ENCODE data around the gene RIBC1.
"Not testable (repeated sequence)": the region's sequence is repeated elsewhere in the genome, so short reads cannot be mapped to it uniquely, and the experiment has no call there.

Gene RIBC1

GRCh38 chrX:53422861-53423306 is at the start of gene RIBC1:
TSS of gene RIBC1 (plus strand) at chrX:53422873. CDS start at chrX:53426277, 3,404 bp downstream.
- no peak for DNase-seq (ENCODE audit: low read depth)

GRCh38 chrX:53373307-53373706 is 49.4 kb upstream of the RIBC1 start:
- no peak for DNase-seq (ENCODE audit: low read depth)

DNA sequence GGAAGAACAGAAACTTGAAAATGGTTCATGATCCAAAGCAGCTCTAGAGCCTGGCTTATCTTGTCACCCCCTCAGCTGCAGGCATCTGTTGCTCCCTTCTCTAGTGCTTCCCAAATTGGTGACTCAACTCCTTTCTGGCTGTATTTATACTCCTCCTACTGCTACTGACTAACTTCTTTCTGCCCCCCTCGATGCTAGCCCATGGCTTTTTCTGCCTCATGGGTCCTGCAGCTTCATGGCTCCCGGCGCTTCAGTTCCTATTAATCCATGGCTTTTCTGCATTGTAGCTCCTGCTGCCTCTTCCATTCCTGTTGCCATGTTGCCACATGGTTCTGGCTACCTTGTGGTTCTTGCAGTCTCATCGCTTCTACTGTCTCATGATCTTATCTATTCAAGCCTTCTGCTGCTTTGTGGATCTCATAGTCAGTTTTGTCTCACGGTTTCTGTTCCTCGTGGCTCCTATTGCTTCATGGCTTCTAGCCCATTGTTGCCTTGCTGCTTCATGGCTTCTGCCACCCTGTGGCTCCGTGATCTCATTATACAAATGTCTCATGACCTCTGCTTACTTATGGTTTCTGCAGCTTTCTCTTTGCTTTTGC is 48.4 kb upstream of the RIBC1 start:
- DNase-seq (ENCODE audit: low read depth): no peak

DNA sequence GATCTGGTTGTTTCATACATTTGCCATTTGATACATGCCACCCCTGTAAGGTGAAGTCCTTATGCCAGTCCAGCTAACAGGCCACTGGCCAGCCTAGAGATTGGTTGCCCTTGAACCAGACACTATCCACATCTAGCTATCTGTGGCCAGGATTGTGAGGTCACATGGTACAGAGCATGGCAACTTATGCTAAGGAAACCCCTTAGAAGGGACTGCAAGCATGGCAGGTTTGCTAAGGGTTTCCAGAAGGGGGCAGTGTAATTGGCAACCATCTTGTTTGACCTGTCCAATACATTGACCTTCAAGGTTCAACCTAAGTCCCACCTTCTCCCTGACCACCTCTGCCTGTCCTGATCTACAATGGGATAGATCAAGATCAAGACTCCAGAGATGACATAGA is 47.8 kb upstream of the RIBC1 start:
- DNase-seq (ENCODE audit: low read depth): no peak

- no peak for DNase-seq (ENCODE audit: low read depth)
Observed at GRCh38 chrX:53376888-53377287, 45.8 kb upstream of the RIBC1 start.

DNA sequence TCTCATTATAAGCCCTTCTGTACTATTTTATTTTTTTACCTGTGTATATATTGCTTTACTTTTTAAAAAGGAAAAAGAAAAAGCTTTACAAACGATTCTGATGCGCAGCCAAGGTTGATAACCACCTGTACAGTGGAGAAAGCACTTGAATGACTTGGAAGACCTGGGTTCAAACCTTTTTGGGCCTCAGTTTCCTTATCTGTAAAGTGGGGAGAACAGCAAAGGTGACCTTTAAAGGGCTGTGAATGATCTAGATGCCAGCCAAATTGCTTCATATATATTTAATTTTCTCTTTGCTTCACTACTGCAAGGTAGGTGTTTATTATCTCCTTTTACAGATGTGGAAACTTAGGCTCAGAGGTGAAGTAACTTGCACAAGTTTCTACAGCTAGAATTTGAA is 45.2 kb upstream of the RIBC1 start:
- no peak for DNase-seq (ENCODE audit: low read depth)

DNA sequence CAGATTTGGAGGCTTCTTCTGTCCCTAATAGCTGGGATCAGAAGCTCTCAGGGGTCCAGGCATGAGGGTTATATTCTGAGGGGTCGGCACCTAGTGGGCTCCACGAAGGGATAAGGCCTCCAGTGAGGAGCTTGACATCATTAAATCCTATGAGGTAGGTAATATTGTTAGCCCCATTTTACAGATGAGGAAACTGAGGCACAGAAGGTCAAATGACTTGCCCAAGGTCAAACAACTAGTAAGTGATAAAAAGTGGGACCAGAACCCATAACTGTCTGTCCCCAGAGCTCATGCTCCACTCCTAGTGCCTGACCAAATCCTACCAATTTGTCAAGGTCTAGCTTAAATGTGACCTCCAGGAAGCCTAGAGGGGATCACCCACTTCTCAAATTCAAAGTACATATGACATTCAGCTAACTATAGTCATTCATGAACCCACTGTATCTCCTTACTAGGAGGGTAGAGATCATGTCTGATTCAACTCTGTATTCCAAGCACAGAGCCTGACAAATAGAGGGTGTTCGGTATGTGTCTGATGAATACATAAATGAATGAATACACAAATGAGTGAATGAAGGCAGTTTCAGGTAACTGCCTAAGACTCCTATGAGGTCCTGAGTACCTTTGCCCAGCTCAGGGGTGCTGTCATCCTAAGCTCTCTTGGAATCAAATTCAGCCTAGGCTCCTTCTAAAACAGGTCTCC is 43.5 kb upstream of the RIBC1 start:
- no peak for DNase-seq (ENCODE audit: low read depth)

GRCh38 chrX:53379747-53380146 is 42.9 kb upstream of the RIBC1 start:
- no peak for DNase-seq (ENCODE audit: low read depth)

DNA sequence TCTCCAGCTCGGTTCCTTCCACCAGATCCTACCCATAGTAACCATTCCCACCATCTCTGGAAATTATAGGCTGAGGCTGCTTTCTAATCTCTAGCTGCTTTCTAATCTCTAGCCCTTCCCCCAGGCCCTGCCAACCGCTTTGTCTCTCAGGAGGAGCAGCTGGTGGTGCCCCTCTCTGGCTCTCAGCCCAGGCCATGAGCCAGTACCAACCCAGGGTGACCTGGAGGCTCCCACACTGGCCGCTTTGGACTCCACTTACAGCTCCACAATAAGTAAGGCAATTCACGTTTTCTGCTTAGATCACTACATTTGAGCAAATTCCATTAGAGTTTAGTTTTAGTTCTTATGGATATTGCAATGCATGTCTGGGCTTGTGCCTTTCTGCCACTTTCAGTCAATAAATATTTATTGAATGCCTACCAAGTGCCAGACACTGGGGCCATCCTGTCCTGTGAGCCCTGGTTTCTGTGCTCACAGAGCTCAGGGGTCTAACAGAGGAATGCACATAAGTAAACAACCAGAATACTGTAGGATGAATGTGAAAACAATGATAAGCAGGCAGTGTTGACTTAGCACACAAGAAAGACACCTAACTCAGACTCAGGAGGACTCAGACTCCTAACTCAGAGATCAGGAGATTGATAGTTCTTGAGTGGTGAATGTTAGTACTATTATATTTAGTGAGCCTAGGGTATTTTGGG is 39.1 kb upstream of the RIBC1 start:
- DNase-seq (ENCODE audit: low read depth): no peak

DNA sequence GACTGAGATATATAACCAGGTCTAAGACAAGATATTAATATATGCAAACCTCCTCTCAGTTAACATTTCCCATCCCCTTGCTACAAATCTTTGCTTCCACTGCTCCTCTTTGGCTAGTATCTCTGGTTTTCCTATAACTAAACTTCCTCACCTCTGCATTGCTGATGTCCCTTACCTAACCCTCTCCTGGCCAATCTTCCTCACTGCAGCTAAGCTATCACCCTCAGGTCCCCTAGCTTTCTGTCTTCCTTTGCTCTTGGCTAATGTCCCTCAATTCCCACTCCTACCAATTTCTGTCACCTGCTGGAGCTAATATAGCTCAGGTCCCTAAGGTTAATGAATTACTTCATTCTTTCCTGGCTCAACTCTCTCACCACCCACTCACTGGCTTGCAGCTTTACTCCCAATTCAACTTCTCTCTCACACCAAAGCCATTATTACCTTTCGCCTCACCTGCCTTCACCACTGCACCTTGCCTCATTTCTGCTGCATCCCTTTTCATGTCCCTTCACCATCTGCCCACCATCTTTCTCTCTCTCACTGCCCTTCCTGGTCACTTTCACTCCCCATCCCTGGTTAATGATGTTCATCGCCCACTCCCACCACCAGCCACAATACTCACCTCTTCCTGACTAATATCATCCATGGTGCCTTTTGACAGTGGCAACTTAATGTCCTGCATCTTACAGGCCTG is 26.9 kb upstream of the RIBC1 start:
- no peak for DNase-seq (ENCODE audit: low read depth)

GRCh38 chrX:53398216-53398615 is 24.5 kb upstream of the RIBC1 start:
- DNase-seq (ENCODE audit: low read depth): no peak

DNA sequence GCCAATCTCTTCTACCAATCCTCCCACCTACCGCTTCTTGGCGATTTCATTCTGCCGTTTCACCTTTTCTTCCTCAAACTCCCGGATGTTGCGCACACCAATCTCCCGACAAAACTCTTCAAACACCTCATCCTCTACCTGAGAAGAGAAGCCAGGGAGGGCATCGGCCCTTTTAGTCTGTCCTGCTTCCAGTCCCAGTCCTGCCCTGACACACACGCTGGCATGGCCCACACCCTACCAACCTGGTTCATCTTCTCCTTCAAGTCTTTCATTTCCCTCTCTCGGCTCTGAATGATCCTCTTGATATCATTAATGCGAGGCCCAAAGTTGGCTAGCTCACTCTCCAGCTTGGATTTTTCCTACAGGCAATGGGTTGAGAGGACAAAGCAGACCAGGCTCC is 19.1 kb upstream of the RIBC1 start:
- DNase-seq (ENCODE audit: low read depth): no peak

DNA sequence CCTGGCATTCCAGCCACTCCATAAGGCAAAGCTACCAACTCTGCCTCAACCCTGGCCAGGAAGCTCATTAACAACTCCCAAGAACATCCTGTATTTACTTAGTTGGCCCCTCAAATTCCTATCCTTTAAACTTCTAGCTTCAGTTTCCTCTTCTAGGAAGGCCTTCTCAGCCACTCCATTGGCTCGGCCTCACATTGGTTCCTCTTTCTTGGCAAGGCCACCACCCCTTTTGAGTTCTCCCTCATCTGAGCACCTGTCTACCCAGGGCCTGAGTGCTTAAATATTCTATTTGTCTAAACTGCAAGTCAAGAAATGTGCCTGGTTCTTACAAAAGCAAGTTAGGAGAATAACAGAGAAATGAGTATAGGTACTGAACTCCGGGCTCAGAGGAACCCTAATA is 10.2 kb upstream of the RIBC1 start:
- DNase-seq (ENCODE audit: low read depth): no peak

- not testable (repeated sequence) for DNase-seq (ENCODE audit: low read depth)
Observed at GRCh38 chrX:53420351-53420750, 2.3 kb upstream of the RIBC1 start.

- DNase-seq (ENCODE audit: low read depth): no peak
Observed at GRCh38 chrX:53421125-53421524, 1.5 kb upstream of the RIBC1 start.

GRCh38 chrX:53421772-53422085 is 944 bp upstream of the RIBC1 start:
- no peak for DNase-seq (ENCODE audit: low read depth)

GRCh38 chrX:53422086-53422860 is 400 bp upstream of the RIBC1 start, which contains the start of gene SMC1A:
TSS of gene SMC1A (minus strand) at chrX:53422654. CDS start at chrX:53422600, 54 bp downstream.
- DNase-seq (ENCODE audit: low read depth): peak; percentile 96

- DNase-seq (ENCODE audit: low read depth): no peak
Observed at GRCh38 chrX:53429755-53430154, 7.1 kb downstream of the RIBC1 start.

GRCh38 chrX:53430231-53430630 is 7.6 kb downstream of the RIBC1 start:
- DNase-seq (ENCODE audit: low read depth): no peak

DNA sequence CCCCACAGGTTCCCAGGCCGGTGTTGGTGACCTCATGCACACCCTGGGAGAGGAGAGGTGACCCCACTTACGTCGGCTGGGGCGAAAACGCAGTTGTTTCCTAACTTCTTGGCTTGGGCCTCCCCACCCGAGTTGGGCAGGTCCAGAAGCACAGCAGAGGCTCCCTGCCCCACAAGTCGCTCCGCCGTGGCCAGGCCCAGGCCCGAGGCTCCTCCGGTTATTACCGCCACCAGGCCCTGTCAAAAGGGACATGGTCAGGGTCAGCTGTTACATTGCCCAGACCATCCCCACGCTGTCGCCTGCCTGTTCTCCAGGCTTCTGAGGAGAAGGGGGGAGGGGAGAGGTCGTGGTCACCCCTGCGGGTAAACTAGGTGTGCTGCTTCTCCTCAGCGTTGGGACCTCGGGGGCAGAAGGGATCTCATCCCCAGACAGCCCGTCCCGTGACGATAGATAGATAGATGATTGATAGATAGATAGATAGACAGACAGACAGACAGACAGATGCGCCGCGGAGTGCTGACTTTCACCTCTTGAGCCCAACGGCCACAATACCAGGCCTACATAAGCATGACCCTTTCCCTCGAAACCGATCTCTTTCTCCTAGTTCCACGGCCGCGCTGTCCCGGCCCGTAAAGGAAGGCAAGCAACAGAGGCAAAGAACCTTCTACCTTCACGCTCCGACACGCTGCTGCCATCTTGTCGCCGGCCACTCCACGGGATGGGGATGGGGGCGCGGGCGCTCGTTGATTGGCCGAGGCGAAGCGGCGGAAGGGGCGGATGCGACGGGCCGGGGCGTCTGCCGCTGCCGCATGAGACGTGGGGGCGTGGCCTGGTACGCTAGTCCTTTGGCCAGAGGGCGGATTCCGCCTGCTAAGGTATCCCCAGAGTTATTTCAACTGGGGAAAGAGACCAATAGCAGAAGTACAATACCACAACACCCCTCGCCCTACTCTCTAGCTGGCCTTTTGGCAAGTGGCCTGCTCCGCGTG is 11.3 kb downstream of the RIBC1 start, which contains the start of gene HSD17B10:
TSS of gene HSD17B10 (minus strand) at position 720 of the 989 bp plus-strand sequence. CDS start at position 695, 25 bp downstream.
- peak; percentile 80 for DNase-seq (ENCODE audit: low read depth)

- peak; percentile 55 for DNase-seq (ENCODE audit: low read depth)
Observed at GRCh38 chrX:53435997-53436396, 13.3 kb downstream of the RIBC1 start.

Measured in activated gamma-delta T cell treated with anti-CD3 and anti-CD28 coated beads, Interleukin-2, amount 50 U/mL, for 16 hours (primary cell).